COLO668 (cell line): Measurements from ENCODE around the gene KIAA0753.

Experiments used
- DNase-seq: peaks from one replicate; lab custom pipeline; 2025; ENCODE audit not compliant: unreplicated experiment; lab: John Stamatoyannopoulos, UW

Gene KIAA0753

DNA sequence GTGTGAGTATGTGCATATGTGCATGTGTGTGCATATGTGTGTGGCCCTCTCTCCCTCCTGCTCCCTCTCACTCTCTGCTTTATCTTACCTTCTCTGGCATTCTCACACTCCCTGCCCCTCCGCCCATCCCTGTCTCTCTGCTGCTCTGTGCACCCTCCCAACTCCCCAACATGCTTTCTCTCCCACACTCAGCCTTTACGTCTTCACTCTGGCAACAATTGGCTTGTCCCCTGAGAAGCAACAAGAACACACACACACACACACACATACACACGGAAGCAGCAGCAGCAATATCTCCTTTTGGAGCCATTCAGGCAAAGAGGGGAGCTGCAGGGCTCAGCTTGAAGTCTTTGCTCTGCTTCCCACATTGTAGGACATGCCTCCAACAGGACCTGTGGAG lies 112.0 kb downstream of the KIAA0753 start:
- DNase-seq = no peak
